HepG2 (cell line): Measurements from ENCODE around the gene IKZF3. TPM values are rescaled to one million over a fixed set of nuclear protein-coding genes. Genes with fewer than 3 reads are reported as not detected.

Experiments
- ATAD3A ChIP-seq: sonication (generic); formaldehyde crosslinking; IDR thresholded peaks from 2 replicates; pipeline ENCODE4 v1.4.0; 2020; ENCODE audit warnings: missing genetic modification reagents
- CBX2 ChIP-seq, 2 experiments: fragments of 200-600 bp in 1 of 2; sonication (generic); formaldehyde crosslinking in 1 of 2; IDR thresholded peaks; 2 replicates each; pipeline versions ENCODE4 v1.7.0 to v1.8.1; 2018 to 2022; ENCODE audit warnings: low read depth in 2 of 2, low read length in 1 of 2, mild to moderate bottlenecking in 1 of 2, missing genetic modification reagents in 1 of 2
- CEBPG ChIP-seq: IDR thresholded peaks from 2 replicates; pipeline ENCODE4 v1.6.1; 2016
- HMG20B ChIP-seq: conservative IDR thresholded peaks from 2 replicates; pipeline ENCODE4 v1.6.1; 2016; ENCODE audit warnings: missing genetic modification reagents, missing compliant biosample characterization
- KLF12 ChIP-seq: sonication (generic); formaldehyde crosslinking; IDR thresholded peaks from 2 replicates; pipeline ENCODE4 v1.4.0; 2020; ENCODE audit warnings: missing genetic modification reagents, borderline replicate concordance
- MXD4 ChIP-seq: IDR thresholded peaks from 2 replicates; pipeline ENCODE4 v1.6.1; 2016; ENCODE audit warnings: mild to moderate bottlenecking, missing biosample characterization, missing genetic modification reagents
- NKX3-1 ChIP-seq: sonication (generic); formaldehyde crosslinking; IDR thresholded peaks from 2 replicates; pipeline ENCODE4 v1.5.0; 2020; ENCODE audit warnings: missing genetic modification reagents
- PAWR ChIP-seq: sonication (generic); formaldehyde crosslinking; IDR thresholded peaks from 2 replicates; pipeline ENCODE4 v1.4.0; 2020; ENCODE audit warnings: missing genetic modification reagents, mild to moderate bottlenecking, borderline replicate concordance
- PCBP2 ChIP-seq: fragments of 200-400 bp; formaldehyde crosslinking; optimal IDR thresholded peaks from 2 replicates; pipeline ENCODE3; 2018; ENCODE audit warnings: low read length, low read depth; ENCODE audit not compliant: poor library complexity, severe bottlenecking
- POGZ ChIP-seq: sonication (generic); formaldehyde crosslinking; IDR thresholded peaks from 2 replicates; pipeline ENCODE4 v1.4.0; 2020; ENCODE audit warnings: mild to moderate bottlenecking, missing genetic modification reagents
- TOE1 ChIP-seq: sonication (generic); formaldehyde crosslinking; IDR thresholded peaks from 2 replicates; pipeline ENCODE4 v1.4.0; 2020; ENCODE audit warnings: mild to moderate bottlenecking, missing genetic modification reagents
- ZBTB1 ChIP-seq: sonication (generic); formaldehyde crosslinking; IDR thresholded peaks from 2 replicates; pipeline ENCODE4 v1.4.0; 2020; ENCODE audit warnings: missing genetic modification reagents, borderline replicate concordance
- ZNF549 ChIP-seq: sonication (generic); formaldehyde crosslinking; IDR thresholded peaks from 2 replicates; pipeline ENCODE4 v1.5.0; 2020; ENCODE audit warnings: missing genetic modification reagents
- ZNF670 ChIP-seq: sonication (generic); formaldehyde crosslinking; IDR thresholded peaks from 2 replicates; pipeline ENCODE4 v1.8.0; 2022; ENCODE audit warnings: mild to moderate bottlenecking, missing genetic modification reagents, borderline replicate concordance
- ZNF777 ChIP-seq: sonication (generic); formaldehyde crosslinking; IDR thresholded peaks from 2 replicates; pipeline ENCODE4 v1.4.0; 2020; ENCODE audit warnings: missing genetic modification reagents
- ZNF891 ChIP-seq: sonication (generic); formaldehyde crosslinking; IDR thresholded peaks from 2 replicates; pipeline ENCODE4 v1.5.0; 2020; ENCODE audit warnings: mild to moderate bottlenecking, missing genetic modification reagents
- ZSCAN29 ChIP-seq: sonication (generic); formaldehyde crosslinking; conservative IDR thresholded peaks from 2 replicates; pipeline ENCODE4 v1.4.0; 2020; ENCODE audit warnings: mild to moderate bottlenecking, missing genetic modification reagents
- polyA plus RNA-seq, 8 experiments: library from polyadenylated mRNA; depleted of rRNA in 3 of 8; stranded (reverse) in 7 of 8; unstranded in 1 of 8; fragments of >200 nt; fragmentation: Illumina TruSeq in 4 of 8; extraction: Trizol in 4 of 8; gene quantifications; 2 replicates each; pipeline versions ENCODE4 v1.2.1 to v1.2.3, GENCODE V29; 2011 to 2016; ENCODE audit warnings: low read depth in 4 of 8, missing spikeins in 1 of 8, mixed read lengths in 1 of 8; ENCODE audit not compliant: insufficient read depth in 1 of 8
- total RNA-seq, 5 experiments: library from RNA; depleted of rRNA; stranded (reverse); fragments of >200 nt; fragmentation: Illumina TruSeq; extraction: Trizol; gene quantifications; 2 replicates each; pipeline ENCODE4 v1.2.3, GENCODE V29; 2016; ENCODE audit warnings: low read depth in 1 of 5
- TF ChIP-seq, protein P1 (sequence below): sonication (generic); formaldehyde crosslinking; IDR thresholded peaks from 2 replicates; pipeline ENCODE4 v1.9.0; 2021; ENCODE audit warnings: mild to moderate bottlenecking, missing genetic modification reagents
- TF ChIP-seq, protein P2 (sequence below): sonication (generic); formaldehyde crosslinking; conservative IDR thresholded peaks from 2 replicates; pipeline ENCODE4 v1.8.0; 2022; ENCODE audit warnings: mild to moderate bottlenecking, moderate library complexity, missing genetic modification reagents

IKZF3 gene
- total and polyA plus RNA-seq, 2 of the 13 experiments (the other 11 are each of a cell fraction or from before 2014, with no cell fraction given), result not detected

DNA sequence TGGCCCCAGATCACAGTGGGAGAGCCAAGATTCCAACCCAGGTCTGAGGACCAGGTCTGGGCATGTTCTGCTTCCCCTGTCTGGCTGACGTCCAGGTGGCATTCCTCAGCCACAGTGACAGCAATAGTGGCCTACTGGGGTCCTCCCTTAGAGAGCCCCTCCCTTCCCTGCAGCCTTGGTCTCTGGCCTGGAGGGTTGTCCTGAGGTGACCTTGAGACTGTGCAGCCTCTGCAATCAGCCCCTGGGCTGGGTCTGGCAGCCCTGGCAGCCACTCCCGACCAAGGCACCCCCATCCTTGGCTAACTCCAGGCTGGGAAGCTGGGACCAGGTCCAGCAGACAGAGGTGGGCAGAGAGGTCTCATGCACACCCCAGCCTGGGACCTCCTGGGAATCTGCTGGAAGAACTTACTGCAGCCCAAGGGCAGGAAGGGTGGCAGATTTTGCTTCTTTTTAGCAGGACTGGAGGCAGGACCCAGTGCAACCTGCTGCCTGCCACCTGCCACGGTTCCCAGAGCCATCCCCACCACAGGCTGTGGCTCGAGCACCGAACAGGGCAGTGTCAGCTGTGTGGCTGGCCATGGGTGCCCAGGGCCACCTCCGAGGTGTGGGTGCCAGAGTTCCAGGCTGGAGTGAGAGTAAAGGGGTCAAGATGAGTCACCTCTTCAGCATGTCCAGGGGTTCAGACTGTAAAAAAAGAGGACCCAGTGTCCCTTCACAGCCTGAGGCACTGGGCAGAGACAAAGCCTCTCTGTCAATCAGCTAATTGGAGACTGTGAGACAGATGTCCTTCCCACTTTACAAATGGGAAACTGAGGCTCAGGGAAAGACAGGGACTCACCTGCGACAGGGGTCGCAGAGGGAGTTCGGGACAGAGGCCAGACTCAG is 113.7 kb downstream of the IKZF3 start (continued):
- TF ChIP-seq, protein P1, sequence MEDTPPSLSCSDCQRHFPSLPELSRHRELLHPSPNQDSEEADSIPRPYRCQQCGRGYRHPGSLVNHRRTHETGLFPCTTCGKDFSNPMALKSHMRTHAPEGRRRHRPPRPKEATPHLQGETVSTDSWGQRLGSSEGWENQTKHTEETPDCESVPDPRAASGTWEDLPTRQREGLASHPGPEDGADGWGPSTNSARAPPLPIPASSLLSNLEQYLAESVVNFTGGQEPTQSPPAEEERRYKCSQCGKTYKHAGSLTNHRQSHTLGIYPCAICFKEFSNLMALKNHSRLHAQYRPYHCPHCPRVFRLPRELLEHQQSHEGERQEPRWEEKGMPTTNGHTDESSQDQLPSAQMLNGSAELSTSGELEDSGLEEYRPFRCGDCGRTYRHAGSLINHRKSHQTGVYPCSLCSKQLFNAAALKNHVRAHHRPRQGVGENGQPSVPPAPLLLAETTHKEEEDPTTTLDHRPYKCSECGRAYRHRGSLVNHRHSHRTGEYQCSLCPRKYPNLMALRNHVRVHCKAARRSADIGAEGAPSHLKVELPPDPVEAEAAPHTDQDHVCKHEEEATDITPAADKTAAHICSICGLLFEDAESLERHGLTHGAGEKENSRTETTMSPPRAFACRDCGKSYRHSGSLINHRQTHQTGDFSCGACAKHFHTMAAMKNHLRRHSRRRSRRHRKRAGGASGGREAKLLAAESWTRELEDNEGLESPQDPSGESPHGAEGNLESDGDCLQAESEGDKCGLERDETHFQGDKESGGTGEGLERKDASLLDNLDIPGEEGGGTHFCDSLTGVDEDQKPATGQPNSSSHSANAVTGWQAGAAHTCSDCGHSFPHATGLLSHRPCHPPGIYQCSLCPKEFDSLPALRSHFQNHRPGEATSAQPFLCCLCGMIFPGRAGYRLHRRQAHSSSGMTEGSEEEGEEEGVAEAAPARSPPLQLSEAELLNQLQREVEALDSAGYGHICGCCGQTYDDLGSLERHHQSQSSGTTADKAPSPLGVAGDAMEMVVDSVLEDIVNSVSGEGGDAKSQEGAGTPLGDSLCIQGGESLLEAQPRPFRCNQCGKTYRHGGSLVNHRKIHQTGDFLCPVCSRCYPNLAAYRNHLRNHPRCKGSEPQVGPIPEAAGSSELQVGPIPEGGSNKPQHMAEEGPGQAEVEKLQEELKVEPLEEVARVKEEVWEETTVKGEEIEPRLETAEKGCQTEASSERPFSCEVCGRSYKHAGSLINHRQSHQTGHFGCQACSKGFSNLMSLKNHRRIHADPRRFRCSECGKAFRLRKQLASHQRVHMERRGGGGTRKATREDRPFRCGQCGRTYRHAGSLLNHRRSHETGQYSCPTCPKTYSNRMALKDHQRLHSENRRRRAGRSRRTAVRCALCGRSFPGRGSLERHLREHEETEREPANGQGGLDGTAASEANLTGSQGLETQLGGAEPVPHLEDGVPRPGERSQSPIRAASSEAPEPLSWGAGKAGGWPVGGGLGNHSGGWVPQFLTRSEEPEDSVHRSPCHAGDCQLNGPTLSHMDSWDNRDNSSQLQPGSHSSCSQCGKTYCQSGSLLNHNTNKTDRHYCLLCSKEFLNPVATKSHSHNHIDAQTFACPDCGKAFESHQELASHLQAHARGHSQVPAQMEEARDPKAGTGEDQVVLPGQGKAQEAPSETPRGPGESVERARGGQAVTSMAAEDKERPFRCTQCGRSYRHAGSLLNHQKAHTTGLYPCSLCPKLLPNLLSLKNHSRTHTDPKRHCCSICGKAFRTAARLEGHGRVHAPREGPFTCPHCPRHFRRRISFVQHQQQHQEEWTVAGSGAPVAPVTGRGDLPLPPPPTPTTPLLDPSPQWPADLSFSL (CRISPR knock-in tag), result no peak
- no peak for TF ChIP-seq ZNF670 (CRISPR knock-in tag)
- no peak for TF ChIP-seq NKX3-1 (CRISPR knock-in tag)
- no peak for TF ChIP-seq ZNF777 (CRISPR knock-in tag)
- no peak; the same call in 1 of the 2 replicates for TF ChIP-seq ZBTB1 (CRISPR knock-in tag)
- no peak for TF ChIP-seq MXD4 (CRISPR knock-in tag)
- no peak for TF ChIP-seq TOE1 (CRISPR knock-in tag)
- no peak for TF ChIP-seq HMG20B (CRISPR knock-in tag)
- TF ChIP-seq ZNF891 (CRISPR knock-in tag), result peak; percentile 41; the same call in 1 of the 2 replicates
- no peak for TF ChIP-seq PCBP2
- peak; percentile 37; the same call in 1 of the 2 replicates for TF ChIP-seq CEBPG (CRISPR knock-in tag)
- TF ChIP-seq ZNF549, result no peak
- TF ChIP-seq CBX2 (IDR thresholded peaks at IDR 0.05; ENCODE audit: low read depth, low read length), result no peak
- TF ChIP-seq CBX2 (CRISPR knock-in tag; IDR thresholded peaks at IDR 0.05; ENCODE audit: low read depth), result no peak
- TF ChIP-seq ZSCAN29 (CRISPR knock-in tag), result no peak
- TF ChIP-seq PAWR (CRISPR knock-in tag), result no peak
- TF ChIP-seq KLF12 (CRISPR knock-in tag), result no peak
- TF ChIP-seq ATAD3A (CRISPR knock-in tag), result no peak
- TF ChIP-seq, protein P2, sequence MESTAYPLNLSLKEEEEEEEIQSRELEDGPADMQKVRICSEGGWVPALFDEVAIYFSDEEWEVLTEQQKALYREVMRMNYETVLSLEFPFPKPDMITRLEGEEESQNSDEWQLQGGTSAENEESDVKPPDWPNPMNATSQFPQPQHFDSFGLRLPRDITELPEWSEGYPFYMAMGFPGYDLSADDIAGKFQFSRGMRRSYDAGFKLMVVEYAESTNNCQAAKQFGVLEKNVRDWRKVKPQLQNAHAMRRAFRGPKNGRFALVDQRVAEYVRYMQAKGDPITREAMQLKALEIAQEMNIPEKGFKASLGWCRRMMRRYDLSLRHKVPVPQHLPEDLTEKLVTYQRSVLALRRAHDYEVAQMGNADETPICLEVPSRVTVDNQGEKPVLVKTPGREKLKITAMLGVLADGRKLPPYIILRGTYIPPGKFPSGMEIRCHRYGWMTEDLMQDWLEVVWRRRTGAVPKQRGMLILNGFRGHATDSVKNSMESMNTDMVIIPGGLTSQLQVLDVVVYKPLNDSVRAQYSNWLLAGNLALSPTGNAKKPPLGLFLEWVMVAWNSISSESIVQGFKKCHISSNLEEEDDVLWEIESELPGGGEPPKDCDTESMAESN, result no peak
- TF ChIP-seq POGZ, result no peak
